Esophagus muscularis mucosa (tissue), 4 donors: ENCODE data around the gene NFATC4.

Experiments
- EP300 ChIP-seq: sonication (generic); formaldehyde crosslinking; IDR thresholded peaks from one replicate; pipeline ENCODE4 v1.6.1; 2017; ENCODE audit warnings: antibody characterized with exemption
- POLR2A ChIP-seq: fragments of 450-650 bp; IDR thresholded peaks from one replicate; pipeline ENCODE4 v1.6.1; 2017; ENCODE audit warnings: antibody characterized with exemption, moderate library complexity, mild to moderate bottlenecking, low read depth
- TF ChIP-seq, protein P1 (sequence below), 3 experiments: fragments of 200-600 bp in 2 of 3; fragments of 450-650 bp in 1 of 3; sonication (generic) in 2 of 3; IDR thresholded peaks; one replicate each; pipeline ENCODE4 v1.5.1; 2017 to 2019; ENCODE audit warnings: antibody characterized with exemption in 3 of 3, mild to moderate bottlenecking in 2 of 3, moderate library complexity in 1 of 3

- TF ChIP-seq EP300 (no peak), POLR2A (no peak)
- TF ChIP-seq, protein P1, sequence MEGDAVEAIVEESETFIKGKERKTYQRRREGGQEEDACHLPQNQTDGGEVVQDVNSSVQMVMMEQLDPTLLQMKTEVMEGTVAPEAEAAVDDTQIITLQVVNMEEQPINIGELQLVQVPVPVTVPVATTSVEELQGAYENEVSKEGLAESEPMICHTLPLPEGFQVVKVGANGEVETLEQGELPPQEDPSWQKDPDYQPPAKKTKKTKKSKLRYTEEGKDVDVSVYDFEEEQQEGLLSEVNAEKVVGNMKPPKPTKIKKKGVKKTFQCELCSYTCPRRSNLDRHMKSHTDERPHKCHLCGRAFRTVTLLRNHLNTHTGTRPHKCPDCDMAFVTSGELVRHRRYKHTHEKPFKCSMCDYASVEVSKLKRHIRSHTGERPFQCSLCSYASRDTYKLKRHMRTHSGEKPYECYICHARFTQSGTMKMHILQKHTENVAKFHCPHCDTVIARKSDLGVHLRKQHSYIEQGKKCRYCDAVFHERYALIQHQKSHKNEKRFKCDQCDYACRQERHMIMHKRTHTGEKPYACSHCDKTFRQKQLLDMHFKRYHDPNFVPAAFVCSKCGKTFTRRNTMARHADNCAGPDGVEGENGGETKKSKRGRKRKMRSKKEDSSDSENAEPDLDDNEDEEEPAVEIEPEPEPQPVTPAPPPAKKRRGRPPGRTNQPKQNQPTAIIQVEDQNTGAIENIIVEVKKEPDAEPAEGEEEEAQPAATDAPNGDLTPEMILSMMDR (IDR thresholded peaks at IDR 0.05) = no peak
These were observed 27.4 kb upstream of the NFATC4 start for GRCh38 chr14:24340606-24341005.
